Peyer's patch (tissue), 4 donors: ENCODE measurements around the gene C11orf58. TPM values are rescaled to one million over a fixed set of nuclear protein-coding genes. Genes with fewer than 3 reads are reported as not detected.

ENCODE experiments used
- DNase-seq, 3 donors: peaks; one replicate each; pipeline ENCODE4 v3.0.0-alpha.2; 2017 to 2019
- H3K27ac ChIP-seq, 4 donors: fragments of 200-600 bp; sonication (generic); one replicate each; pipeline ENCODE4 v1.5.1; 2016 to 2019
- H3K27me3 ChIP-seq, 2 donors: fragments of 200-600 bp; sonication (generic); one replicate each; pipeline ENCODE4 v1.5.1; 2019
- H3K36me3 ChIP-seq, 3 donors: fragments of 200-600 bp; sonication (generic); one replicate each; pipeline ENCODE4 v1.5.1; 2016 to 2019
- H3K4me1 ChIP-seq, 4 donors: fragments of 200-600 bp; sonication (generic); one replicate each; pipeline ENCODE4 v1.5.1; 2016 to 2019
- H3K4me3 ChIP-seq, 4 donors: fragments of 200-600 bp; sonication (generic); 1 replicate in 3 of 4; 2 replicates in 1 of 4; pipeline ENCODE4 v1.5.1; 2016 to 2019; ENCODE audit warnings: mild to moderate bottlenecking in 1 of 4
- H3K9me3 ChIP-seq, 4 donors: fragments of 200-600 bp; sonication (generic); one replicate each; pipeline ENCODE4 v1.5.1; 2016 to 2019; ENCODE audit warnings: mild to moderate bottlenecking in 1 of 4
- CTCF ChIP-seq, 6 experiments: fragments of 450-650 bp in 4 of 6; fragments of 200-600 bp in 2 of 6; sonication (generic) in 1 of 6; IDR thresholded peaks; one replicate each; pipeline ENCODE4 v1.5.1; 2017 to 2019; ENCODE audit warnings: antibody characterized with exemption in 6 of 6, mild to moderate bottlenecking in 3 of 6, moderate library complexity in 1 of 6
- POLR2A ChIP-seq, 2 donors: fragments of 450-650 bp; IDR thresholded peaks; one replicate each; pipeline ENCODE4 v1.5.1; 2017; ENCODE audit warnings: antibody characterized with exemption in 2 of 2, mild to moderate bottlenecking in 2 of 2, moderate library complexity in 2 of 2
- total RNA-seq, 4 donors: library from RNA; depleted of rRNA; stranded (reverse); fragments of >200 nt; gene quantifications; one replicate each; pipeline ENCODE4 v1.1.0, GENCODE V29; 2016

The C11orf58 gene
- total RNA-seq, 4 donors from 2014 or later, result 47.9 to 143 (median 80.3) TPM

- H3K4me3 ChIP-seq, result no peak overlapping the region
- H3K4me1 ChIP-seq, result no peaks in the 10 kb centered on the region
- no peaks in the 10 kb centered on the region for H3K9me3 ChIP-seq
- no peak for TF ChIP-seq POLR2A (IDR thresholded peaks at IDR 0.05)
- no peak for TF ChIP-seq CTCF (IDR thresholded peaks at IDR 0.05)
- H3K27me3 ChIP-seq, result no peaks in the 10 kb centered on the region
- H3K36me3 ChIP-seq, result peaks cover 0 to 55% (median 2%) of the 10 kb centered on the region in 3 donors
- no peak for DNase-seq
- no peak overlapping the region for H3K27ac ChIP-seq
These were observed 20.1 kb downstream of the C11orf58 start for GRCh38 chr11:16758382-16759024.

- no peaks in the 10 kb centered on the region for H3K27me3 ChIP-seq
- H3K9me3 ChIP-seq, result no peaks in the 10 kb centered on the region
- DNase-seq, result no peak
- H3K36me3 ChIP-seq, result peaks cover 0 to 42% (median 2%) of the 10 kb centered on the region in 3 donors
- TF ChIP-seq POLR2A (IDR thresholded peaks at IDR 0.05) (no peak), CTCF (IDR thresholded peaks at IDR 0.05) (no peak)
- no peak overlapping the region for H3K27ac ChIP-seq
- H3K4me3 ChIP-seq, result no peak overlapping the region
- no peaks in the 10 kb centered on the region for H3K4me1 ChIP-seq
These were observed 21.5 kb downstream of the C11orf58 start for GRCh38 chr11:16759857-16760508.

- H3K27me3 ChIP-seq, result no peaks in the 10 kb centered on the region
- no peaks in the 10 kb centered on the region for H3K9me3 ChIP-seq
- DNase-seq, result no peak
- TF ChIP-seq CTCF (IDR thresholded peaks at IDR 0.05) (no peak), POLR2A (IDR thresholded peaks at IDR 0.05) (no peak)
- peaks cover 0 to 4% (median 0%) of the 10 kb centered on the region in 3 donors for H3K36me3 ChIP-seq
- no peak overlapping the region for H3K4me3 ChIP-seq
- H3K4me1 ChIP-seq, result no peaks in the 10 kb centered on the region
- no peak overlapping the region for H3K27ac ChIP-seq
These were observed 25.3 kb downstream of the C11orf58 start for GRCh38 chr11:16763746-16764145.

GRCh38 chr11:16764888-16765287, 26.4 kb downstream of the C11orf58 start:
- Histone ChIP-seq H3K36me3 (no peaks in the 10 kb centered on the region), H3K9me3 (no peaks in the 10 kb centered on the region), H3K27ac (no peak overlapping the region), H3K27me3 (no peaks in the 10 kb centered on the region), H3K4me3 (no peak overlapping the region), H3K4me1 (no peaks in the 10 kb centered on the region)
- DNase-seq, result no peak
- TF ChIP-seq POLR2A (IDR thresholded peaks at IDR 0.05) (no peak), CTCF (IDR thresholded peaks at IDR 0.05) (no peak)

GRCh38 chr11:16767137-16767536, 28.7 kb downstream of the C11orf58 start:
- no peaks in the 10 kb centered on the region for H3K36me3 ChIP-seq
- H3K27ac ChIP-seq, result no peak overlapping the region
- DNase-seq, result no peak
- no peaks in the 10 kb centered on the region for H3K9me3 ChIP-seq
- H3K4me1 ChIP-seq, result no peaks in the 10 kb centered on the region
- TF ChIP-seq CTCF (IDR thresholded peaks at IDR 0.05), result no peak
- no peak for TF ChIP-seq POLR2A (IDR thresholded peaks at IDR 0.05)
- no peak overlapping the region for H3K4me3 ChIP-seq
- no peaks in the 10 kb centered on the region for H3K27me3 ChIP-seq
